Endothelial cell of umbilical vein (primary cell): ENCODE measurements around the gene CXCR5. TPM values are rescaled to one million over a fixed set of nuclear protein-coding genes. Genes with fewer than 3 reads are reported as not detected.

Source experiments
- BruUV-seq: library from RNA; stranded (reverse); fragments of 400-500 nt; replicated peaks from 2 replicates; lab custom pipeline; 2021; lab: Mats Ljungman, UMichigan
- CTCF ChIA-PET: fragments of 300-600, 350-600 bp; sonication (Branson Sonifier 250); formaldehyde crosslinking; loops from one replicate; lab custom pipeline; 2021; ENCODE audit warnings: antibody characterized with exemption, inconsistent platforms; lab: Charles Lee
- POLR2A ChIA-PET: fragments of 300-600, 350-600 bp; sonication (Branson Sonifier 250); formaldehyde crosslinking; loops from one replicate; lab custom pipeline; 2021; ENCODE audit warnings: antibody characterized with exemption, inconsistent platforms; lab: Charles Lee
- DNase-seq: peaks from one replicate; pipeline ENCODE4 v3.0.0-alpha.2; 2011; ENCODE audit warnings: low read depth, low spot score
- FAIRE-seq: peaks from 2 replicates; lab custom pipeline; 2011; peaks lifted over from hg19 to GRCh38; lab: Jason Lieb, UNC
- H2AFZ ChIP-seq: 2 replicates; pipeline ENCODE4 v1.6.0; 2012; ENCODE audit warnings: low read depth, low read length, control low read depth, inconsistent platforms
- H3K27ac ChIP-seq: 2 replicates; pipeline ENCODE4 v1.5.1; 2011; ENCODE audit warnings: low read depth, mild to moderate bottlenecking, control low read depth, low read length, moderate library complexity; ENCODE audit not compliant: insufficient read depth
- H3K27me3 ChIP-seq, 2 experiments: 2 replicates each; pipeline versions ENCODE4 v1.6.0 to v1.6.1; 2011; ENCODE audit warnings: low read length in 2 of 2, mixed read lengths in 1 of 2; ENCODE audit not compliant: control insufficient read depth in 2 of 2, insufficient read depth in 2 of 2
- H3K36me3 ChIP-seq, 2 experiments: 2 replicates in 1 of 2; 3 replicates in 1 of 2; pipeline ENCODE4 v1.5.1; 2011; ENCODE audit warnings: low read length in 2 of 2, mild to moderate bottlenecking in 1 of 2, moderate library complexity in 1 of 2; ENCODE audit not compliant: control insufficient read depth in 2 of 2, insufficient read depth in 2 of 2; ENCODE audit errors: extremely low read depth in 1 of 2
- H3K4me1 ChIP-seq: 3 replicates; pipeline ENCODE4 v1.5.1; 2011; ENCODE audit warnings: mild to moderate bottlenecking, low read length; ENCODE audit not compliant: control insufficient read depth, insufficient read depth; ENCODE audit errors: extremely low read depth
- H3K4me2 ChIP-seq: 2 replicates; pipeline ENCODE4 v1.6.1; 2011; ENCODE audit warnings: low read length, control low read depth, mixed read lengths; ENCODE audit not compliant: insufficient read depth
- H3K4me3 ChIP-seq, 3 experiments: fragments of 200-600 bp in 1 of 3; sonication (generic), shearing (Covaris generic) in 1 of 3; replicated peaks in 1 of 3; 2 replicates each; pipeline ENCODE4 v1.5.1; 2011 to 2016; ENCODE audit warnings: control low read depth in 3 of 3, low read length in 3 of 3, mild to moderate bottlenecking in 2 of 3, inconsistent platforms in 1 of 3, low read depth in 1 of 3, moderate library complexity in 1 of 3; ENCODE audit not compliant: insufficient read depth in 1 of 3
- H3K79me2 ChIP-seq: 2 replicates; pipeline ENCODE4 v1.6.0; 2012; ENCODE audit warnings: low read length, inconsistent platforms; ENCODE audit not compliant: control insufficient read depth, insufficient read depth
- H3K9ac ChIP-seq: replicated peaks from 2 replicates; pipeline ENCODE3; 2011; ENCODE audit warnings: low read length, control low read depth; ENCODE audit not compliant: insufficient read depth; ENCODE audit errors: extremely low read depth
- H3K9me1 ChIP-seq: replicated peaks from 3 replicates; pipeline ENCODE4 v1.6.0; 2011; ENCODE audit warnings: mild to moderate bottlenecking, low read length; ENCODE audit not compliant: control insufficient read depth, insufficient read depth; ENCODE audit errors: extremely low read depth
- H3K9me3 ChIP-seq: replicated peaks from 2 replicates; pipeline ENCODE4 v1.5.1; 2012; ENCODE audit warnings: low read length, inconsistent platforms; ENCODE audit not compliant: control insufficient read depth, insufficient read depth
- H4K20me1 ChIP-seq: replicated peaks from 2 replicates; pipeline ENCODE3; 2011; ENCODE audit warnings: mild to moderate bottlenecking, low read length; ENCODE audit not compliant: control insufficient read depth, insufficient read depth; ENCODE audit errors: extremely low read depth
- FOS ChIP-seq: IDR thresholded peaks from 2 replicates; pipeline ENCODE4 v1.6.1; 2011; ENCODE audit warnings: mild to moderate bottlenecking, low read length, moderate library complexity, borderline replicate concordance; ENCODE audit not compliant: insufficient read depth
- JUN ChIP-seq: IDR thresholded peaks from 2 replicates; pipeline ENCODE4 v1.6.1; 2011; ENCODE audit warnings: borderline replicate concordance, low read depth; ENCODE audit not compliant: insufficient read length, insufficient read depth
- MYC ChIP-seq: IDR thresholded peaks from one replicate; pipeline ENCODE4 v1.6.1; 2011; ENCODE audit warnings: mild to moderate bottlenecking, low read depth, low read length
- POLR2A ChIP-seq: IDR thresholded peaks from 2 replicates; pipeline ENCODE4 v1.6.1; 2012; ENCODE audit warnings: low read depth, mild to moderate bottlenecking, control low read depth, low read length
- POLR2AphosphoS5 ChIP-seq: IDR thresholded peaks from 2 replicates; pipeline ENCODE4 v1.6.1; 2012; ENCODE audit warnings: low read depth, mild to moderate bottlenecking, control low read depth, low read length, moderate library complexity; ENCODE audit not compliant: insufficient read depth
- dilution Hi-C: fragments of 300-500 bp; cut with MboI; formaldehyde crosslinking; loops from one replicate; pipeline ENCODE4 v1.15.0; 2019; ENCODE audit warnings: low sequenced_read_pairs; ENCODE audit not compliant: extremely low pct_ligation_motif_present
- intact Hi-C: fragments of 100-400 bp; cut with micrococcal nuclease; formaldehyde crosslinking; loops from one replicate; pipeline ENCODE4 v1.10.0; 2022
- polyA plus RNA-seq, 4 experiments: library from polyadenylated mRNA; depleted of rRNA in 3 of 4; stranded (reverse) in 3 of 4; unstranded in 1 of 4; fragments of >200 nt; gene quantifications; 2 replicates each; pipeline versions ENCODE4 v1.2.1 to v1.2.3, GENCODE V29; 2011 to 2012; ENCODE audit warnings: missing spikeins in 1 of 4
- total RNA-seq: library from RNA; stranded (reverse); gene quantifications from 2 replicates; pipeline ENCODE4 v1.2.3, GENCODE V29; 2021
- TF ChIP-seq, protein P1 (sequence below): IDR thresholded peaks from 2 replicates; pipeline ENCODE4 v1.6.1; 2011; ENCODE audit not compliant: insufficient read depth, insufficient read length
- TF ChIP-seq, protein P2 (sequence below), 2 donors: IDR thresholded peaks; 1 replicate in 1 of 2; 2 replicates in 1 of 2; pipeline ENCODE4 v1.5.1; 2011; ENCODE audit warnings: low read length in 2 of 2, mild to moderate bottlenecking in 2 of 2, moderate library complexity in 2 of 2, control low read depth in 1 of 2, inconsistent platforms in 1 of 2, low read depth in 1 of 2; ENCODE audit not compliant: insufficient read depth in 1 of 2; ENCODE audit errors: extremely low read depth in 1 of 2

The CXCR5 gene
- total and polyA plus RNA-seq, 2 donors (not counting 3 experiments of a cell fraction or from before 2014, with no cell fraction given) = not detected

DNA sequence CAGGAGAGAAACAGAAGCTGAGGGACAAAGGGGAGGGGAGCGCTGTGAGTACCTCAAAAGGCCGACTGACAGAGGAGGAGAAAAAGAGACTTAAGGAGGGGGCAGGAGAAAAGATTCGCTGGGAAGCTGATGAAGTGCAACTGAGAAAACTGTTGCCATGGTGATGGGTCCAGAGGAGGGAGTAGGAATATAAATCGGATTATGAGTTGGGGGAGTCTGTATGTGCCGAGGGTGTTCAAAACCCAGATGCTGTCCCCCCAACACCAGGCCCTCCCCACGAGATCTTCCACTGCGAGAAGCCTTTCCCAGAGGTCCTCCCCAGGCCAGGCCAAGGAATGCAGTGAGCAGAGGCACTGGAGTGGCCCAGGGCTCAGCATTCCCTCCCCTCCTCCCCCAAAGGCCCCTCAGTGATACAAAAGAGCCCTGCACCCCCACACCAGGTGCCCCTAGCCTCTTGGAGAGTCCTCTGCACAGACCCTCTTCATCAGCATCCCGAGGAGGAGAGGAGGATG lies 55.8 kb downstream of the CXCR5 start:
- DNase-seq = no peak
- H3K4me1 ChIP-seq = peaks cover 7% of the 10 kb centered on the region
- dilution Hi-C loops (no loop called here), intact Hi-C loops (no loop called here)
- no peak overlapping the region for H3K4me2 ChIP-seq
- FAIRE-seq = no peak
- no peak overlapping the region for H3K4me3 ChIP-seq
- ChIA-PET CTCF (interaction anchor here (0.7 to 1.3 kb wide), 4 partner anchors 9 to 17 kb away, joined by 3 to 6 read pairs (median 4); partner anchors contain the start of genes BCL9L and UPK2), POLR2A (no interaction called here)
- TF ChIP-seq MYC (no peak), FOS (no peak), JUN (no peak), POLR2AphosphoS5 (no peak), POLR2A (no peak)
- TF ChIP-seq, protein P1, sequence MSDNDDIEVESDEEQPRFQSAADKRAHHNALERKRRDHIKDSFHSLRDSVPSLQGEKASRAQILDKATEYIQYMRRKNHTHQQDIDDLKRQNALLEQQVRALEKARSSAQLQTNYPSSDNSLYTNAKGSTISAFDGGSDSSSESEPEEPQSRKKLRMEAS = no peak
- TF ChIP-seq, protein P2, sequence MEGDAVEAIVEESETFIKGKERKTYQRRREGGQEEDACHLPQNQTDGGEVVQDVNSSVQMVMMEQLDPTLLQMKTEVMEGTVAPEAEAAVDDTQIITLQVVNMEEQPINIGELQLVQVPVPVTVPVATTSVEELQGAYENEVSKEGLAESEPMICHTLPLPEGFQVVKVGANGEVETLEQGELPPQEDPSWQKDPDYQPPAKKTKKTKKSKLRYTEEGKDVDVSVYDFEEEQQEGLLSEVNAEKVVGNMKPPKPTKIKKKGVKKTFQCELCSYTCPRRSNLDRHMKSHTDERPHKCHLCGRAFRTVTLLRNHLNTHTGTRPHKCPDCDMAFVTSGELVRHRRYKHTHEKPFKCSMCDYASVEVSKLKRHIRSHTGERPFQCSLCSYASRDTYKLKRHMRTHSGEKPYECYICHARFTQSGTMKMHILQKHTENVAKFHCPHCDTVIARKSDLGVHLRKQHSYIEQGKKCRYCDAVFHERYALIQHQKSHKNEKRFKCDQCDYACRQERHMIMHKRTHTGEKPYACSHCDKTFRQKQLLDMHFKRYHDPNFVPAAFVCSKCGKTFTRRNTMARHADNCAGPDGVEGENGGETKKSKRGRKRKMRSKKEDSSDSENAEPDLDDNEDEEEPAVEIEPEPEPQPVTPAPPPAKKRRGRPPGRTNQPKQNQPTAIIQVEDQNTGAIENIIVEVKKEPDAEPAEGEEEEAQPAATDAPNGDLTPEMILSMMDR (IDR thresholded peaks at IDR 0.05; ENCODE audit: extremely low read depth in 1 of 2, insufficient read depth in 1 of 2, low read depth in 1 of 2, low read length in 2 of 2) = no peak
- no peak overlapping the region for H2AFZ ChIP-seq
- H4K20me1 ChIP-seq = no peaks in the 10 kb centered on the region
- BruUV-seq = no TSS peak
- H3K27ac ChIP-seq = no peak overlapping the region
- no peaks in the 10 kb centered on the region for H3K9me3 ChIP-seq
- H3K79me2 ChIP-seq = no peaks in the 10 kb centered on the region
- no peaks in the 10 kb centered on the region for H3K27me3 ChIP-seq
- no peaks in the 10 kb centered on the region for H3K9me1 ChIP-seq
- no peak overlapping the region for H3K9ac ChIP-seq
- H3K36me3 ChIP-seq = no peaks in the 10 kb centered on the region
